Activated CD8-positive, alpha-beta T cell treated with anti-CD3 and anti-CD28 coated beads for 36 hours (primary cell): Measurements from ENCODE around the gene MAFF. TPM values are rescaled to one million over a fixed set of nuclear protein-coding genes. Genes with fewer than 3 reads are reported as not detected.

Source experiments
- ATAC-seq: fragments of 200-7000 bp; cut with Tn5 transposase; one replicate; pipeline ENCODE4 v1.10.0; 2021; ENCODE audit warnings: mild to moderate bottlenecking, moderate library complexity
- CTCF ChIA-PET: fragments of 350-600 bp; sonication (Branson Sonifier 250); formaldehyde crosslinking; loops from one replicate; lab custom pipeline; 2021; ENCODE audit warnings: antibody characterized with exemption; lab: Charles Lee
- POLR2A ChIA-PET: fragments of 350-600 bp; sonication (Branson Sonifier 250); formaldehyde crosslinking; loops from one replicate; lab custom pipeline; 2021; ENCODE audit warnings: antibody characterized with exemption; lab: Charles Lee
- DNase-seq: peaks from one replicate; pipeline ENCODE4 v3.0.0-alpha.2; 2020
- H3K27ac Mint-ChIP-seq: one replicate; pipeline ENCODE4 v1.8.0; 2021; ENCODE audit warnings: mild to moderate bottlenecking, mixed read lengths
- H3K27me3 Mint-ChIP-seq: one replicate; pipeline ENCODE4 v1.8.0; 2021; ENCODE audit warnings: mixed read lengths
- H3K36me3 Mint-ChIP-seq: one replicate; pipeline ENCODE4 v1.8.0; 2021; ENCODE audit warnings: low read depth, mixed read lengths
- H3K4me1 Mint-ChIP-seq: one replicate; pipeline ENCODE4 v1.8.0; 2021; ENCODE audit warnings: low read depth, mixed read lengths
- H3K4me3 Mint-ChIP-seq: one replicate; pipeline ENCODE4 v1.8.0; 2021; ENCODE audit warnings: mild to moderate bottlenecking, moderate library complexity, mixed read lengths
- H3K9me3 Mint-ChIP-seq: one replicate; pipeline ENCODE4 v1.8.0; 2021; ENCODE audit warnings: mixed read lengths
- intact Hi-C: fragments of 100-400 bp; cut with micrococcal nuclease; formaldehyde crosslinking; loops from one replicate; pipeline ENCODE4 v1.10.0; 2022
- total RNA-seq, 2 experiments: library from RNA; stranded (reverse); gene quantifications; one replicate each; pipeline ENCODE4 v1.2.3, GENCODE V29; 2021
- TF ChIP-seq, protein P1 (sequence below): fragments of 200-600 bp; IDR thresholded peaks from one replicate; pipeline ENCODE4 v1.8.0; 2022; ENCODE audit warnings: antibody characterized with exemption, mild to moderate bottlenecking

MAFF gene
- total RNA-seq, 2 experiments from 2014 or later: 12.5 to 13.7 TPM

- Mint-ChIP-seq H3K9me3 (no peaks in the 10 kb centered on the region), H3K27ac (no peak overlapping the region), H3K36me3 (no peaks in the 10 kb centered on the region), H3K4me3 (no peak overlapping the region), H3K4me1 (no peaks in the 10 kb centered on the region), H3K27me3 (no peaks in the 10 kb centered on the region)
- ATAC-seq: no peak
- ChIA-PET CTCF (no interaction called here), POLR2A (no interaction called here)
- no peak for DNase-seq
- TF ChIP-seq, protein P1, sequence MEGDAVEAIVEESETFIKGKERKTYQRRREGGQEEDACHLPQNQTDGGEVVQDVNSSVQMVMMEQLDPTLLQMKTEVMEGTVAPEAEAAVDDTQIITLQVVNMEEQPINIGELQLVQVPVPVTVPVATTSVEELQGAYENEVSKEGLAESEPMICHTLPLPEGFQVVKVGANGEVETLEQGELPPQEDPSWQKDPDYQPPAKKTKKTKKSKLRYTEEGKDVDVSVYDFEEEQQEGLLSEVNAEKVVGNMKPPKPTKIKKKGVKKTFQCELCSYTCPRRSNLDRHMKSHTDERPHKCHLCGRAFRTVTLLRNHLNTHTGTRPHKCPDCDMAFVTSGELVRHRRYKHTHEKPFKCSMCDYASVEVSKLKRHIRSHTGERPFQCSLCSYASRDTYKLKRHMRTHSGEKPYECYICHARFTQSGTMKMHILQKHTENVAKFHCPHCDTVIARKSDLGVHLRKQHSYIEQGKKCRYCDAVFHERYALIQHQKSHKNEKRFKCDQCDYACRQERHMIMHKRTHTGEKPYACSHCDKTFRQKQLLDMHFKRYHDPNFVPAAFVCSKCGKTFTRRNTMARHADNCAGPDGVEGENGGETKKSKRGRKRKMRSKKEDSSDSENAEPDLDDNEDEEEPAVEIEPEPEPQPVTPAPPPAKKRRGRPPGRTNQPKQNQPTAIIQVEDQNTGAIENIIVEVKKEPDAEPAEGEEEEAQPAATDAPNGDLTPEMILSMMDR: no peak
- intact Hi-C loops: no loop called here
Measured at GRCh38 chr22:38239101-38239761, 37.4 kb downstream of the MAFF start.

DNA sequence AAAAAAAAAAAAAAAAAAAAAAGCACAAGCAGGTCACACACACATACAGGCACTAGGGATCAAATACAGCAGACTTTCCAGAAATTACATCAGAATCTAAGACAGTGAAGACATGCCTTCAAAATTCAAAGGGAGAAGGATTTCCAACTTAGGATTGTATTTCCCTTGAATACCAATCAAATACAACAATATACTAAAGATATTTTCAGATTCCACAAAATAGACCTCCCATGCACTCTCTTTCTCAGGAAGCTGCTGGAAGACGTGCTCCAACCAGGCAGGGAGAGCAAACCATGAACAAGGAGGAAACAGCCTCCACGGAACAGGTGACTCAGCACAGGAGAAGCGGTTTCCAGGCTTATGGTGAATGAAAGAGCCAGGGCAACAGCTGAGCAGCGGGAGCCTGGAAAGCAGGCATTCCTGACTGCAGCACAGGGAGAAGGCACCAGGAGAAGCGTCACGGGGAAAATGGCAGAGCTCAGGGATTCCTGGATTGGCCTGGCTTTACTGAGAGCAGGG is 39.0 kb downstream of the MAFF start:
- no peak overlapping the region for H3K4me3 Mint-ChIP-seq
- TF ChIP-seq, protein P1: no peak
- intact Hi-C loops: no loop called here
- ATAC-seq: no peak
- no peak overlapping the region for H3K27ac Mint-ChIP-seq
- ChIA-PET POLR2A (no interaction called here), CTCF (no interaction called here)
- no peaks in the 10 kb centered on the region for H3K4me1 Mint-ChIP-seq
- no peak for DNase-seq
- no peaks in the 10 kb centered on the region for H3K27me3 Mint-ChIP-seq
- no peaks in the 10 kb centered on the region for H3K36me3 Mint-ChIP-seq
- no peaks in the 10 kb centered on the region for H3K9me3 Mint-ChIP-seq

DNA sequence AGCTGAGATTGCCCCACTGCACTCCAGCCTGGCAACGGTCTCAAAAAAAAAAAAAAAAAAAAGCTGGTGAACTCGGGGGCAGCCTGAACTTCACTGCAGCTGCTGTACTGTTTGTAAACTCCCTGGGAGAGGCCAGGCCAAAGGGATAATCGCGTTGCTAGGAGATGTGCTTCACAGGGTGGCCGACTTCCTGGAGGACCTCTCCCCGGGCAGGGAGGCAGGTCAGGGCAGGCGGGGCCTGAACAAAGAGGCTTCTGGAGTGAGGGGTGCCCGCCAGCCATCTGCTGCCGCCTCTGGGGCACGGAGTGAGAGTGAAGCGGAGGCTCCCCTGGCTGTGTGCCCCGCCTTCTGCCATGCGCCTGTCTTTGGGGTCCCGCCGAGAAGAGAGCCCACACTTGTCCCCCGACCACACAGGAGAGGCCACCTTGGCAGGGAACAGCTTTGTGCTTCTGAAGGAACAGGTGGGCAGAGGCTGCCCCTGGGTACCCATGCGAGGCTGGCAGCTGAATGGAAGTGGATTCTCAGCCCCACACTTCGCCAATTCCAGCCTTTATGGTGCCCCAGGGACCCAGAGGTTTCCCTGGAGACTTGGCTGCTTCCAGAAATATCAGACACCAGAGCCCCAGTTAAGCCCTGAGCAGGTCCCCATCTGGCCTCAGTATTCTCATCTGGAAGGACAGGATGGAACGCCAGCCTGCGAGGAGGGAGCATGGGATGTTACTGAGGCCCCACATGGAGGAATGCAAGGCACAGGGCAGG is 41.4 kb downstream of the MAFF start:
- TF ChIP-seq, protein P1: no peak
- Mint-ChIP-seq H3K9me3 (no peaks in the 10 kb centered on the region), H3K36me3 (no peaks in the 10 kb centered on the region), H3K4me1 (no peaks in the 10 kb centered on the region), H3K27ac (no peak overlapping the region), H3K4me3 (no peak overlapping the region), H3K27me3 (no peaks in the 10 kb centered on the region)
- POLR2A ChIA-PET: no interaction called here
- no peak for ATAC-seq
- DNase-seq: no peak
- CTCF ChIA-PET: no interaction called here
- intact Hi-C loops: no loop called here

GRCh38 chr22:38244106-38244505 is 42.3 kb downstream of the MAFF start:
- H3K4me3 Mint-ChIP-seq: no peak overlapping the region
- TF ChIP-seq, protein P1: no peak
- H3K9me3 Mint-ChIP-seq: no peaks in the 10 kb centered on the region
- no peaks in the 10 kb centered on the region for H3K4me1 Mint-ChIP-seq
- intact Hi-C loops: no loop called here
- ATAC-seq: no peak
- POLR2A ChIA-PET: no interaction called here
- DNase-seq: no peak
- no peaks in the 10 kb centered on the region for H3K36me3 Mint-ChIP-seq
- H3K27me3 Mint-ChIP-seq: no peaks in the 10 kb centered on the region
- no peak overlapping the region for H3K27ac Mint-ChIP-seq
- CTCF ChIA-PET: no interaction called here

GRCh38 chr22:38246046-38246658 is 44.4 kb downstream of the MAFF start:
- H3K4me3 Mint-ChIP-seq: no peak overlapping the region
- TF ChIP-seq, protein P1: no peak
- ATAC-seq (no peak), DNase-seq (no peak)
- H3K27ac Mint-ChIP-seq: no peak overlapping the region
- H3K9me3 Mint-ChIP-seq: no peaks in the 10 kb centered on the region
- CTCF ChIA-PET: no interaction called here
- intact Hi-C loops: no loop called here
- no peaks in the 10 kb centered on the region for H3K4me1 Mint-ChIP-seq
- no peaks in the 10 kb centered on the region for H3K27me3 Mint-ChIP-seq
- POLR2A ChIA-PET: no interaction called here
- peaks cover 2% of the 10 kb centered on the region for H3K36me3 Mint-ChIP-seq
